Tibial nerve (tissue), 4 donors: ENCODE data around the gene SUOX. TPM values are rescaled to one million over a fixed set of nuclear protein-coding genes. Genes with fewer than 3 reads are reported as not detected.
"Not testable (repeated sequence)": the region's sequence is repeated elsewhere in the genome, so short reads cannot be mapped to it uniquely, and the experiment has no call there.

Experiments
- DNase-seq, 2 donors: peaks; one replicate each; pipeline ENCODE4 v3.0.0-alpha.2; 2019; ENCODE audit warnings: low spot score in 2 of 2
- H3K27ac ChIP-seq, 4 donors: fragments of 200-600 bp; sonication (generic) in 3 of 4; one replicate each; pipeline ENCODE4 v1.5.1; 2017 to 2019; ENCODE audit warnings: mild to moderate bottlenecking in 1 of 4
- H3K27me3 ChIP-seq, 2 donors: fragments of 200-600 bp; sonication (generic) in 1 of 2; one replicate each; pipeline versions ENCODE4 v1.5.1 to v1.6.0; 2017 to 2019
- H3K36me3 ChIP-seq, 3 donors: fragments of 200-600 bp; sonication (generic); one replicate each; pipeline ENCODE4 v1.5.1; 2018 to 2019
- H3K4me1 ChIP-seq, 4 donors: fragments of 200-600 bp; sonication (generic) in 3 of 4; one replicate each; pipeline ENCODE4 v1.5.1; 2017 to 2019
- H3K4me3 ChIP-seq, 4 donors: fragments of 200-600 bp; sonication (generic) in 3 of 4; one replicate each; pipeline ENCODE4 v1.5.1; 2017 to 2019; ENCODE audit warnings: mild to moderate bottlenecking in 1 of 4, moderate library complexity in 1 of 4
- H3K9me3 ChIP-seq, 4 donors: fragments of 200-600 bp; sonication (generic) in 3 of 4; one replicate each; pipeline ENCODE4 v1.5.1; 2017 to 2019
- EP300 ChIP-seq, 2 donors: sonication (generic); formaldehyde crosslinking; IDR thresholded peaks; one replicate each; pipeline ENCODE4 v1.6.1; 2017; ENCODE audit warnings: antibody characterized with exemption in 2 of 2, mild to moderate bottlenecking in 1 of 2
- POLR2A ChIP-seq, 2 donors: fragments of 450-650 bp; IDR thresholded peaks; one replicate each; pipeline ENCODE4 v1.6.1; 2017; ENCODE audit warnings: antibody characterized with exemption in 2 of 2, mild to moderate bottlenecking in 2 of 2, moderate library complexity in 2 of 2
- WGBS, 2 donors: methylation state at CpG; one replicate each; pipeline ENCODE4 v1.1.5; 2018; 5-methylcytosine and 5-hydroxymethylcytosine counted together
- total RNA-seq, 4 donors: library from RNA; depleted of rRNA; stranded (reverse); fragments of >200 nt; gene quantifications; one replicate each; pipeline ENCODE4 v1.1.0, GENCODE V29; 2016
- TF ChIP-seq, protein P1 (sequence below), 5 experiments: fragments of 200-600 bp in 3 of 5; fragments of 450-650 bp in 2 of 5; sonication (generic) in 3 of 5; IDR thresholded peaks; one replicate each; pipeline ENCODE4 v1.5.1; 2016 to 2019; ENCODE audit warnings: antibody characterized with exemption in 5 of 5, mild to moderate bottlenecking in 3 of 5, moderate library complexity in 2 of 5

Gene SUOX
- total RNA-seq, 4 donors from 2014 or later: 20.4 to 39.1 (median 28.1) TPM

DNA sequence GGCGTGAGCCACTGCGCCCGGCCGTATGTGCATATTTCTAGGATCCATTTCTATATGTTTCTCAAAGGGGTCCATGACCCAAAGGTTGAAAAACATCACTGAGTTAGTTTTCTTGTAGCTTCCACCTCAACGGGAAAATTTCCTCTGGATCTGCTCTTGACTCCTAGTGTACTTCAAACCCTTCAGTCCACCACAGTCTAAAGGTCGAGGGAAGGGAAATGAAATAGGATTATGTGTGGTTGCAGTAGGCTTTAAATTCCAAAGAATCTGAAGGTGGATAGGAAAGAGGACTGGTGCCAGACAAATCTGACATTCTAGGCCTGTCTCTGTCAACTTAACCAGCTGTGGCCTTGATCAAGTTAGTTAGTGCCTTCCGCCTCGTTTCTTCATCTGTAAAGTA is 1.7 kb upstream of the SUOX start:
- peaks cover 0 to 69% (median 31%) of the 10 kb centered on the region in 3 donors for H3K36me3 ChIP-seq
- H3K27ac ChIP-seq: peak overlapping the region in 1 of 4 donors; percentile 83
- H3K9me3 ChIP-seq: no peaks in the 10 kb centered on the region
- peaks cover 0 to 22% (median 9%) of the 10 kb centered on the region in 4 donors for H3K4me1 ChIP-seq
- no peaks in the 10 kb centered on the region for H3K27me3 ChIP-seq
- WGBS, 2 donors: 73 to 79% methylated on average over 8 of the region's 8 CpGs
- no peak for DNase-seq
- TF ChIP-seq POLR2A (IDR thresholded peaks at IDR 0.05): no peak
- TF ChIP-seq, protein P1, sequence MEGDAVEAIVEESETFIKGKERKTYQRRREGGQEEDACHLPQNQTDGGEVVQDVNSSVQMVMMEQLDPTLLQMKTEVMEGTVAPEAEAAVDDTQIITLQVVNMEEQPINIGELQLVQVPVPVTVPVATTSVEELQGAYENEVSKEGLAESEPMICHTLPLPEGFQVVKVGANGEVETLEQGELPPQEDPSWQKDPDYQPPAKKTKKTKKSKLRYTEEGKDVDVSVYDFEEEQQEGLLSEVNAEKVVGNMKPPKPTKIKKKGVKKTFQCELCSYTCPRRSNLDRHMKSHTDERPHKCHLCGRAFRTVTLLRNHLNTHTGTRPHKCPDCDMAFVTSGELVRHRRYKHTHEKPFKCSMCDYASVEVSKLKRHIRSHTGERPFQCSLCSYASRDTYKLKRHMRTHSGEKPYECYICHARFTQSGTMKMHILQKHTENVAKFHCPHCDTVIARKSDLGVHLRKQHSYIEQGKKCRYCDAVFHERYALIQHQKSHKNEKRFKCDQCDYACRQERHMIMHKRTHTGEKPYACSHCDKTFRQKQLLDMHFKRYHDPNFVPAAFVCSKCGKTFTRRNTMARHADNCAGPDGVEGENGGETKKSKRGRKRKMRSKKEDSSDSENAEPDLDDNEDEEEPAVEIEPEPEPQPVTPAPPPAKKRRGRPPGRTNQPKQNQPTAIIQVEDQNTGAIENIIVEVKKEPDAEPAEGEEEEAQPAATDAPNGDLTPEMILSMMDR (IDR thresholded peaks at IDR 0.05): no peak
- no peak for TF ChIP-seq EP300 (IDR thresholded peaks at IDR 0.05)
- H3K4me3 ChIP-seq: no peak overlapping the region

DNA sequence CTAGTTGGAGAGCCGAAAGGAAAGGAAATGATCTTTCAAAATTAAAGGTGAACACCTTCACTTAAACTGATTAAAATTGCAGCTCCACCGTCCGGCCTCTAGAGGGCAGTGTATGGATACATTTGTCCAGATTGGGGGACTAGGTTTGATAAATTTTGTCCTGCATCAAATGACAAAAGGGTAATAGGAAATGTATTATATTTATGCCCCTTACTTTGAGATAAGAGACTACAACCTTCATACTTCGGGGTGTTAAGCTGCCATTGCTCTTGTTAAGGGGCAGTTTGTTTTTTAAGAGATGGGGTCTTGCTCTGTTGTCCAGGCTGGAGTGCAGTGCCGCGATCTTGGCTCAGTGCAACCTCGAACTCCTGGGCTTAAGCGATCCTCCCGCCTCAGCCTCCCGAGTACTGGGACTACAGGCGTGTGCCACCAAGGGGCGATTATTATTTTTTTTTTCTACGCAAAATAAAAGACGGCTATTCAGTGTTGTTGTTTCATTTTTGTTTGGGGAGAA is 818 bp upstream of the SUOX start:
- TF ChIP-seq EP300 (IDR thresholded peaks at IDR 0.05): no peak
- TF ChIP-seq, protein P1 (IDR thresholded peaks at IDR 0.05): peak; percentile 79 to 93 (median 84)
- TF ChIP-seq POLR2A (IDR thresholded peaks at IDR 0.05): no peak
- 19 to 23% methylated on average over 14 of the region's 14 CpGs for WGBS, 2 donors
- Histone ChIP-seq H3K27ac (peak overlapping the region; percentile 75 to 92 (median 82)), H3K36me3 (peaks cover 0 to 65% (median 23%) of the 10 kb centered on the region in 3 donors), H3K9me3 (no peaks in the 10 kb centered on the region), H3K4me3 (peak overlapping the region; percentile 38 to 72 (median 50)), H3K27me3 (no peaks in the 10 kb centered on the region), H3K4me1 (peaks cover 0 to 22% (median 9%) of the 10 kb centered on the region in 4 donors)
- DNase-seq: peak; percentile 26 to 52

DNA sequence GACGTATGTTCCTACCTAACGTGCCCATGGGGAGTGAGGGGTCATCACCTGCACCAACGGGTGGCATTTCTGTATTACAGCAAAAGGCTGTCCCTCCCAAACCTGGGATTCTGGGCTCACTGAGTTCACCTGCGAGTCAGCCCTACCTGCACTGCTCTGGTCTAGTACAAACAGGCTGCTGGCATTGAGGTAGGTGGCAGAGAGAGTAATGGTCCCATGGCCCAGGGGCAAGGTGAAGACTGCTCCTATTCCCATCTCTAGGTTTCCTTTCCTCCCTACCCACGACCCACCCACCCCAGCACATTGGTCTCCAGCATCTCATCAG is 421 bp downstream of the SUOX start:
- peaks cover 0 to 65% (median 12%) of the 10 kb centered on the region in 3 donors for H3K36me3 ChIP-seq

DNA sequence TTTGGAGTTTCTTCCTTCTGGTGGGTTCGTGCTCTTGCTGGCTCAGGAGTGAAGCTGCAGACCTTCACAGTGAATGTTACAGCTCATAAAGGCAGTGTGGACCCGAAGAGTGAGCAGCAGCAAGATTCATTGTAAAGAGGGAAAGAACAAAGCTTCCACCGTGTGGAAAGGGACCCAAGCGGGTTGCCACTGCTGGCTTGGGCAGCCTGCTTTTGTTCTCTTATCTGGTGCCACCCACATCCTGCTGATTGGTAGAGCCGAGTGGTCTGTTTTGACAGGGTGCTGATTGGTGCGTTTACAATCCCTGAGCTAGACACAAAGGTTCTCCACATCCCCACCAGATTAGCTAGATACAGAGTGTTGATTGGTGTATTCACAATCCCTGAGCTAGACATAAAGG is 2.4 kb downstream of the SUOX start:
- H3K27ac ChIP-seq, H3K27me3 ChIP-seq, DNase-seq, H3K4me3 ChIP-seq, H3K9me3 ChIP-seq: not testable (repeated sequence)
- WGBS, 2 donors: 73 to 83% methylated on average over 6 of the region's 6 CpGs
- Histone ChIP-seq H3K4me1 (peaks cover 0 to 22% (median 9%) of the 10 kb centered on the region in 4 donors), H3K36me3 (peaks cover 0 to 64% (median 0%) of the 10 kb centered on the region in 3 donors)

More for the DNA sequence above, 421 bp downstream of the SUOX start:
- Histone ChIP-seq H3K4me3 (peak overlapping the region; percentile 38 to 72 (median 51)), H3K27me3 (no peaks in the 10 kb centered on the region), H3K27ac (peak overlapping the region; percentile 75 to 92 (median 82)), H3K9me3 (no peaks in the 10 kb centered on the region), H3K4me1 (peaks cover 0 to 22% (median 9%) of the 10 kb centered on the region in 4 donors)
- TF ChIP-seq EP300 (IDR thresholded peaks at IDR 0.05) (no peak), POLR2A (IDR thresholded peaks at IDR 0.05) (no peak)
- TF ChIP-seq, protein P1 (IDR thresholded peaks at IDR 0.05): no peak
- WGBS, 2 donors: 0 to 8% methylated on average over 3 of the region's 5 CpGs
- no peak for DNase-seq

DNA sequence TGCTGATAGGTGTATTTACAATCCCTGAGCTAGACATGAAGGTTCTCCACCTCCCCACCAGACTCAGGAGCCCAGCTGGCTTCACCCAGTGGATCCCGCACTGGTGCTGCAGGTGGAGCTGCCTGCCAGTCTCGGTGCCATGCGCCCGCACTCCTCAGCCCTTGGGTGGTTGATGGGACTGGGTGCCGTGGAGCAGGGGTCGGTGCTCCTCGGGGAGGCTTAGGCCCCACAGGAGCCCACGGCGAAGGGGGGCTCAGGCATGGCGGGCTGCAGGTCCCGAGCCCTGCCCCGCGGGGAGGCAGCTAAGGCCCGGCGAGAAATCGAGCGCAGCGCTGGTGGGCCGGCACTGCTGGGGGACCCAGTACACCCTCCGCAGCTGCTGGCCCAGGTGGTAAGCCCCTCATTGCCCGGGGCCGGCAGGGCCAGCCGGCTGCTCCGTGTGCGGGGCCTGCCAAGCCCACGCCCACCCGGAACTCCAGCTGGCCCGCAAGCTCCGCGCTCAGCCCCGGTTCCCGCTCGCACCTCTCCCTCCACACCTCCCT is 3.0 kb downstream of the SUOX start:
- WGBS, 2 donors: 94 to 100% methylated on average over 6 to 27 of the region's 33 CpGs
- H3K27ac ChIP-seq, DNase-seq, H3K9me3 ChIP-seq, H3K27me3 ChIP-seq, H3K4me3 ChIP-seq: not testable (repeated sequence)
- Histone ChIP-seq H3K4me1 (peaks cover 0 to 22% (median 9%) of the 10 kb centered on the region in 4 donors), H3K36me3 (peaks cover 0 to 62% (median 0%) of the 10 kb centered on the region in 3 donors)

DNA sequence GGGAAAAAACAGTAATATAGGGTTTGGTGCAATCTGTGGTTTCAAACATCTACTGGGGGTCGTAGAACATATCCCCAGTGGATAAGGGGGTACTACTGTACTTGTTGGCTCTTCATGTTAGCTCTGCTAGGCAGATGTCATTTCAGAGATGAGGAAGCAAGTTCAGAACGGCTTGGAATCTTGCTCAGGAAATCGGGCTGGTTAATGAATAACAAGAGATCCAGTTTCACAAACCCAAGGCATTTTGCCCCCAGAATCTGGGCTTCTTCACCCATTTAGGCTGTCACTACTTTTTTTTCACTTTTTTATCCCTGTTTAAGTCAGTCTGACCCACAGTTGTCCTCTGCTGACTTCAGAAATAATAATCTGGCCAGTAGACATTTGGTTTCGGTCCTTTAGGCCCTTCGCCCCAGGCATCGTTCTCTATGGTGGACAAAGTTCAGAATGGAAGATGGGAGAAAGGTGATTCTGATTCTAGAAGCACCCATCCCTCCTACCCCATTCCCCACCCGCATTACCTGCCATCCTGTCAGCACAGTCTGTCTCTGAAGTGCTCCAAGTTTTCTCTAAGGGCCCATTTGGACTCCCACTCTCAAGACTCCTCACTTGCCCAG is 4.5 kb downstream of the SUOX start:
- H3K4me1 ChIP-seq: peaks cover 0 to 14% (median 6%) of the 10 kb centered on the region in 4 donors
- 77 to 83% methylated on average over 7 of the region's 7 CpGs for WGBS, 2 donors
- peaks cover 0 to 57% (median 0%) of the 10 kb centered on the region in 3 donors for H3K36me3 ChIP-seq
- H3K27ac ChIP-seq: no peak overlapping the region
- no peaks in the 10 kb centered on the region for H3K9me3 ChIP-seq
- DNase-seq: no peak
- H3K27me3 ChIP-seq: no peaks in the 10 kb centered on the region
- TF ChIP-seq, protein P1 (IDR thresholded peaks at IDR 0.05): no peak
- TF ChIP-seq EP300 (IDR thresholded peaks at IDR 0.05) (no peak), POLR2A (IDR thresholded peaks at IDR 0.05) (no peak)
- H3K4me3 ChIP-seq: no peak overlapping the region

DNA sequence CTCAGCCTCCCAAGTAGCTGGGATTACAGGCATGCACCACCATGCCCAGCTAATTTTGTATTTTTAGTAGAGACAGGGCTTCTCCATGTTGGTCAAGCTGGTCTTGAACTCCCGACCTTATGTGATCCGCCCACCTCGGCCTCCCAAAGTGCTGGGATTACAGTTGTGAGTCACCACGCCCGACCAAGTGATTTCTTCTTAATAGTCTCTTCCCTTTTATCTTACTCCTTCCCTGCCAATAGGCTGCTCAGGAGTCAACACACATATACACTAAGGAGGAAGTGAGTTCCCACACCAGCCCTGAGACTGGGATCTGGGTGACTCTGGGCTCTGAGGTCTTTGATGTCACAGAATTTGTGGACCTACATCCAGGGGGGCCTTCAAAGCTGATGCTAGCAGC is 6.3 kb downstream of the SUOX start:
- not testable (repeated sequence) for H3K27me3 ChIP-seq, H3K27ac ChIP-seq, H3K4me3 ChIP-seq, DNase-seq, H3K9me3 ChIP-seq
- 79 to 81% methylated on average over 5 of the region's 5 CpGs for WGBS, 2 donors
- Histone ChIP-seq H3K4me1 (peaks cover 0 to 15% (median 2%) of the 10 kb centered on the region in 4 donors), H3K36me3 (peaks cover 0 to 57% (median 0%) of the 10 kb centered on the region in 3 donors)
